Measurements from ENCODE around the gene SUSD5. TPM values are rescaled to one million over a fixed set of nuclear protein-coding genes. Genes with fewer than 3 reads are reported as not detected.
"Not testable (repeated sequence)": the region's sequence is repeated elsewhere in the genome, so short reads cannot be mapped to it uniquely, and the experiment has no call there.

SUSD5 gene
- total RNA-seq, 1 donor from 2014 or later: 22.7 TPM

DNA sequence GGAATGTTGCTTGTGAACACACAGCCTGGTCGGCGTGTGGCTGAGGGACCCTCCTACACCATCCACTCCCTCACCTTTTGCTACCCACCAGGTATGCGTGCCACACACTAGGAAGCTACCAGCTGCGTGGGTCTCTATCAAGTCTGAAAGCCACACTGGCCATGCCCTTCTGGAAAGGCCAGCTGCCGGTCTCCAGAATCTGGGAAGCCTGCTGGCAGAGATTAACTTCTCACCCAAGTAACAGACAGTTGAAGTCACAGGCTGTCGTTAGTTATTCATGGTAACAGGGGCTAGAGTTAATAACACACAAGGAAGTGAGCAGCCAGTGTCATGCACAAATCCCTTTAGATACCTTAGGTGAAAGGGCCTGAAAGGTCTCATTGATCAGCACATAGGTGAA lies 48.1 kb downstream of the SUSD5 start:
- peaks cover 10% of the 10 kb centered on the region for H3K4me1 Mint-ChIP-seq (ENCODE audit: unreplicated experiment)
- TF ChIP-seq, protein P1, sequence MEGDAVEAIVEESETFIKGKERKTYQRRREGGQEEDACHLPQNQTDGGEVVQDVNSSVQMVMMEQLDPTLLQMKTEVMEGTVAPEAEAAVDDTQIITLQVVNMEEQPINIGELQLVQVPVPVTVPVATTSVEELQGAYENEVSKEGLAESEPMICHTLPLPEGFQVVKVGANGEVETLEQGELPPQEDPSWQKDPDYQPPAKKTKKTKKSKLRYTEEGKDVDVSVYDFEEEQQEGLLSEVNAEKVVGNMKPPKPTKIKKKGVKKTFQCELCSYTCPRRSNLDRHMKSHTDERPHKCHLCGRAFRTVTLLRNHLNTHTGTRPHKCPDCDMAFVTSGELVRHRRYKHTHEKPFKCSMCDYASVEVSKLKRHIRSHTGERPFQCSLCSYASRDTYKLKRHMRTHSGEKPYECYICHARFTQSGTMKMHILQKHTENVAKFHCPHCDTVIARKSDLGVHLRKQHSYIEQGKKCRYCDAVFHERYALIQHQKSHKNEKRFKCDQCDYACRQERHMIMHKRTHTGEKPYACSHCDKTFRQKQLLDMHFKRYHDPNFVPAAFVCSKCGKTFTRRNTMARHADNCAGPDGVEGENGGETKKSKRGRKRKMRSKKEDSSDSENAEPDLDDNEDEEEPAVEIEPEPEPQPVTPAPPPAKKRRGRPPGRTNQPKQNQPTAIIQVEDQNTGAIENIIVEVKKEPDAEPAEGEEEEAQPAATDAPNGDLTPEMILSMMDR (IDR thresholded peaks at IDR 0.05): no peak
- DNase-seq (ENCODE audit: extremely low spot score, unreplicated experiment): peak; percentile 66

DNA sequence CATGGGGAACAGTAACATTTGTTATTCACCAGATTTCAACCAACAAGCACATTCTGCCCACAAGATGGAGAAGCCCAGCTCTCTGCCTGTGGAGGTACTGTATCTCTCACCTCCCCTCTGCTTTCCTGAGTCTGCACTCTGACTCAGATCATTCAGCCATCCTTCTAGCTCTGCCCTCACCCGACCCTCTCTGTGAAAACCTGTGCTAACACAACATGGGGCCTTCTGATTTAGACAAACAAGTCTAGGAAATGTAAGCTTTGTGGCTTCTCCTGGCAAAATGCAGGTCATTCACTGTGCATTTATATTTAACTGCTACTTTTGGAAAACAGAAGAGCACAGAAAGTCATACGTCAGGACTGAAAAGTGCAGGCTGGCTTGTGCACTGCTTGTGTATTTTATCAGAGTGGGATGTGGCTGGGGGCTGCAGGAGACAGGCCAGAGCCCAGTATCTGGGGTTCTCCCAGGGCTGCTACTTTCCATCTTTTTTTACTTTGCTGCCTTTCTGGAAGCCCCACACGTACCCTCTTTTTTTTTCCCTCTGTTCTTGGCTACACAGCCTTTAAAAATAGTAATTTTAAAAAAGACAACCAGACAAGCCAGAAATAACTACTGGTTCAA lies 50.8 kb downstream of the SUSD5 start:
- Mint-ChIP-seq H3K4me1 (ENCODE audit: unreplicated experiment) (peaks cover 10% of the 10 kb centered on the region), H3K36me3 (ENCODE audit: unreplicated experiment) (peaks cover 3% of the 10 kb centered on the region), H3K9me3 (ENCODE audit: unreplicated experiment) (peaks cover 3% of the 10 kb centered on the region), H3K27ac (ENCODE audit: unreplicated experiment) (peak overlapping the region; percentile 0), H3K4me3 (ENCODE audit: unreplicated experiment) (no peak overlapping the region), H3K27me3 (ENCODE audit: unreplicated experiment) (no peaks in the 10 kb centered on the region)
- peak; percentile 59 for DNase-seq (ENCODE audit: extremely low spot score, unreplicated experiment)
- TF ChIP-seq, protein P1 (IDR thresholded peaks at IDR 0.05): no peak

More for the DNA sequence above, 48.1 kb downstream of the SUSD5 start:
- Mint-ChIP-seq H3K4me3 (ENCODE audit: unreplicated experiment) (no peak overlapping the region), H3K9me3 (ENCODE audit: unreplicated experiment) (no peaks in the 10 kb centered on the region), H3K36me3 (ENCODE audit: unreplicated experiment) (no peaks in the 10 kb centered on the region), H3K27me3 (ENCODE audit: unreplicated experiment) (no peaks in the 10 kb centered on the region), H3K27ac (ENCODE audit: unreplicated experiment) (no peak overlapping the region)

DNA sequence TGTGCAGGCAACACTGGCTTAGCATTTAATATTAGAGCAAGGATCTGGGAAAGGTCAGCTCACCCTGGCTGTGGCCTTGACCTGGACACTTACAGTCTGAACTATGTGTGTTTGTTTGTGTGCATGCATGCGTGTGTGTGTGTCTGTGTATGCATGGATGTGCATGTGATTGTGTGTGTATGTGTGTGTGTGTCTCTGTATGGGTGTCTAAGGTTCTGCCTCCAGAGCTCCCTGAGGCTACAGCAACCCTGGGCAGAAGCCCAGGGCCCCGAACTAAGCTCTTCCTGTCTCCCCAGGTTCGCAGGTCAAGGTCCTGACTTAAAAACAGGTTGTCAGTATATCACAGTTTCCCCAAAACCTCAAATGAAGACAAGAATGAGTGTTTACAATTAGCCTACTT lies 51.3 kb downstream of the SUSD5 start:
- Mint-ChIP-seq H3K4me1 (ENCODE audit: unreplicated experiment) (peaks cover 10% of the 10 kb centered on the region), H3K36me3 (ENCODE audit: unreplicated experiment) (peaks cover 4% of the 10 kb centered on the region), H3K27me3 (ENCODE audit: unreplicated experiment) (no peaks in the 10 kb centered on the region), H3K4me3 (ENCODE audit: unreplicated experiment) (no peak overlapping the region), H3K9me3 (ENCODE audit: unreplicated experiment) (peaks cover 3% of the 10 kb centered on the region), H3K27ac (ENCODE audit: unreplicated experiment) (peak overlapping the region; percentile 0)
- TF ChIP-seq, protein P1 (IDR thresholded peaks at IDR 0.05): no peak
- DNase-seq (ENCODE audit: extremely low spot score, unreplicated experiment): no peak

DNA sequence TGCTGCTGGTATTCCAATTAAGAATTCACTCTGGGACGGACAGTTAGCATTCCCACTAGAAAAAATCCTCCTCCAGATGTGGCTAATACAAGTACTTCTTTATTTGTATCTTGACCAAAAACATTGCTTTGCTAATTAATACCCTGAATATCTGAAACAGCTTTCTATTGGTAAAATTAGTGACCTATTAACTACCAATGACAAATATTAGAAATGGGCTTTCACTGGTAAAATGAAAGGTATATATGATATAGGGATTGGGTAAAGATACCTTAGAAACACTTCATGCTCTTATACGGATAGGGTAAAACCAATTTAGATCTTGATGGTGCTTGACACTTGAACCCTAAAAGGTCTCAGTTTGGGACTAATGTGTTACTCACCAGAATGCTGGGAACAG lies 52.5 kb downstream of the SUSD5 start:
- TF ChIP-seq, protein P1 (IDR thresholded peaks at IDR 0.05): no peak
- Mint-ChIP-seq H3K4me3 (ENCODE audit: unreplicated experiment) (no peak overlapping the region), H3K27ac (ENCODE audit: unreplicated experiment) (no peak overlapping the region), H3K36me3 (ENCODE audit: unreplicated experiment) (peaks cover 12% of the 10 kb centered on the region), H3K9me3 (ENCODE audit: unreplicated experiment) (peaks cover 3% of the 10 kb centered on the region), H3K4me1 (ENCODE audit: unreplicated experiment) (peaks cover 10% of the 10 kb centered on the region), H3K27me3 (ENCODE audit: unreplicated experiment) (no peaks in the 10 kb centered on the region)
- no peak for DNase-seq (ENCODE audit: extremely low spot score, unreplicated experiment)

DNA sequence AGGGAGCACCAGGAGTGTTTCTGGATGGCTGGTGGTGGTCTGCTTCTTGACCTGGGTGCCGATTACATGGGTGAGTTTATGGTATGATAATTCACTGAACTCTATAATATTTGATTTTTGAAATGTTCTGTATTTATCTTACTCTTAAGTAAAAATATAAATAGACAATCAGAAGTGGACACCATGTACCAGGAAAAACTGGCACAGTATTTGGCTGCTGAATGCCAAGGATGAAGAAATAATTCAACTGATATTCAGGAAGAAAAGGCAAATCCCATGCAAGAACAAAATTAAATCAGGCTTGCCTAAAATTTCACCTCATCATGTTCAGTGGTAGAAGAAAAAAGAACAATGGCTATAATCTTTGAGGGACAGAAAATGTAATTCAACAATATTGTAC lies 53.2 kb downstream of the SUSD5 start:
- Mint-ChIP-seq H3K9me3 (ENCODE audit: unreplicated experiment) (peaks cover 3% of the 10 kb centered on the region), H3K36me3 (ENCODE audit: unreplicated experiment) (peaks cover 12% of the 10 kb centered on the region), H3K27ac (ENCODE audit: unreplicated experiment) (no peak overlapping the region), H3K27me3 (ENCODE audit: unreplicated experiment) (no peaks in the 10 kb centered on the region), H3K4me1 (ENCODE audit: unreplicated experiment) (peaks cover 10% of the 10 kb centered on the region), H3K4me3 (ENCODE audit: unreplicated experiment) (no peak overlapping the region)
- no peak for DNase-seq (ENCODE audit: extremely low spot score, unreplicated experiment)
- TF ChIP-seq, protein P1 (IDR thresholded peaks at IDR 0.05): no peak

DNA sequence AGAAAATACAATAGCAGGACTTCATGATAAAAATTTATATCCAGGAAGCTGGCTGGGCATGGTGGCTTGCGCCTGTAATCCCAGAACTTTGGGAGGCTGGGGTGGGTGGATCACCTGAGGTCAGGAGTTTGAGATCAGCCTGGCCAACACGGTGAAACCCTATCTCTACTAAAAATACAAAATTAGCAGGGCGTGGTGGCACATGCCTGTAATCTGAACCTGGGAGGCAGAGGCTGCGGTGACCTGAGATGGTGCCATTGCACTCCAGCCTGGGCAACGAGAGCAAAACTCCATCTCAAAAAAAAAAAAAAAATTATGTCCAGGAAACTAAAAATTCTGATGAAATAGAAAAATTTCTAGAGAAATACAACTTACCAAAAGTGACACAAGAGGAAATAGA lies 56.0 kb downstream of the SUSD5 start:
- H3K36me3 Mint-ChIP-seq (ENCODE audit: unreplicated experiment): peaks cover 12% of the 10 kb centered on the region
- H3K4me3 Mint-ChIP-seq (ENCODE audit: unreplicated experiment); H3K9me3 Mint-ChIP-seq (ENCODE audit: unreplicated experiment); H3K27me3 Mint-ChIP-seq (ENCODE audit: unreplicated experiment); H3K27ac Mint-ChIP-seq (ENCODE audit: unreplicated experiment); DNase-seq (ENCODE audit: extremely low spot score, unreplicated experiment); H3K4me1 Mint-ChIP-seq (ENCODE audit: unreplicated experiment): not testable (repeated sequence)
